CD4-positive, alpha-beta T cell treated with Interferon gamma for 1 hour (primary cell): ENCODE results near the gene DEFB112.

ENCODE experiments used
- DNase-seq: peaks from one replicate; pipeline ENCODE4 v3.0.0-alpha.2; 2020

Gene DEFB112

DNA sequence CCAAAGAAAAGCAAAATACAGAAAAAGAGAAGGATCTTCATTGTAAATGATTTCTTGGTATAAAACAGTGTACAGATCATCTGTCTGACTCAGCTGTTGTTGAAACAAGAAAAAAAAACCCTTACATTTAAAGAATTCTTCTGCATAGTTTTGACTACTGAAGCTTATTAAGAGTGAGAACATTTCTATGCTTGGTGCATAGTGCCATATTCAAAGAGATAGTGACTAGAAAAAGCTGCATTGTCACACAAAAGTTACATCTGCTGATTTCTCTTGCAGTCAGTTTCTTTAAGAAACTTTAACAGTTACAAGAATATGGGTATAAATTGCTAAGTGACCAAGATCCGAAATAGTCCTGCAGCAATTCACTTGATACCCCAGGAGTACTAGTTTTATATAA, at the start of gene DEFB112:
Gene DEFB112, minus strand, starts transcription at position 101 of the 400 bp plus-strand sequence. Its CDS starts 60 bp downstream, at position 41.
- DNase-seq: no peak

- no peak for DNase-seq
These were observed 48.9 kb upstream of the DEFB112 start for GRCh38 chr6:50098641-50098993.

DNA sequence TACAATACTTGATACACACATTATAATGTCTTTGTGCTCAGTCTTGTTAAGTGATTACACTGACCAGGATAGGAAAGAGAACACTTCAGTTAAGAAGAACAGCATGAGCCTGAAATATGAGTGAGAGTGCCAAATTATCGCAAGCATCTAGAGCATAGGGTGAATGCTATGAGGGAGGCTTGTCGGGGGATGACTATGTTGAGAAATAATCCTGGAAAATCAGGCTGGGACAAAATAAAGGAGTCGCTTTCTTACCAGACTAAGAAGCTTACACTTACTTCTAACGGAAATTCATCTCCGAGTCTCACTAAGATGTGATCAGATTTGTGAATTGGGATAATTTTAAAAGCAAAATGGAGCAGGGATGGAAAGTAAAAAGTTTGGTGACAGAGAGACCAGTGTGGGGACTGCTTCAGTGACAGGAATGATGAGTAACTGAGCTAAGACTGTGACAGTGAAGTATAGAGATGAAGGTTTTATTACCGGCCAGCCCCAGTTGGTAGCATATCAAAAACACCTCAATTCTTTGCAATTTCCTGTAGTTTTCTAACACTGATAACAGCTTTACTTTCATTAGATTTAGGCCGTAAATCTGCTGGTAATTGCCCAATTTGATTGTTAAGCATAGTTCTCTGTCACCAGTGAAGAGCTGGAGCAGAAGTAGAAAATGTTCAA, 48.4 kb upstream of the DEFB112 start:
- DNase-seq: no peak

DNA sequence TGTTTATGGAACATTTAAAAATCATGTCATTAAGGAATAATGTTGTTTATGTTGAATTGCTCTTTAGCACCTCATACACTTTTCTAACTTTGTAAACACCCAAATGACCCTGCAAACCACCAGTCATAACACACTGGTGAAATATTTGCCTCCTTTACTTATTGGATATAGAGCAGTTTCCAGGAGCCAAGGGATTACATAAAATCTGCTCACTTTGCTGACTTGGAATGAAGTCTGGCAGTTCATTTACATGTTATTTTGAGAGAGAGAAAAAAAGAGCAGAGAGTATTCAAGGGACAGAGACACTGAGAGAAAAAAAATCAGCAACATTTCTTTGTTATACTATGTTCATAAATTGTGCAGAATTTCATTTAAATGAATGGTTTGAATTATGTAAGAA, 46.6 kb upstream of the DEFB112 start:
- DNase-seq: no peak

- DNase-seq: no peak
These were observed 44.2 kb upstream of the DEFB112 start for GRCh38 chr6:50093938-50094272.

DNA sequence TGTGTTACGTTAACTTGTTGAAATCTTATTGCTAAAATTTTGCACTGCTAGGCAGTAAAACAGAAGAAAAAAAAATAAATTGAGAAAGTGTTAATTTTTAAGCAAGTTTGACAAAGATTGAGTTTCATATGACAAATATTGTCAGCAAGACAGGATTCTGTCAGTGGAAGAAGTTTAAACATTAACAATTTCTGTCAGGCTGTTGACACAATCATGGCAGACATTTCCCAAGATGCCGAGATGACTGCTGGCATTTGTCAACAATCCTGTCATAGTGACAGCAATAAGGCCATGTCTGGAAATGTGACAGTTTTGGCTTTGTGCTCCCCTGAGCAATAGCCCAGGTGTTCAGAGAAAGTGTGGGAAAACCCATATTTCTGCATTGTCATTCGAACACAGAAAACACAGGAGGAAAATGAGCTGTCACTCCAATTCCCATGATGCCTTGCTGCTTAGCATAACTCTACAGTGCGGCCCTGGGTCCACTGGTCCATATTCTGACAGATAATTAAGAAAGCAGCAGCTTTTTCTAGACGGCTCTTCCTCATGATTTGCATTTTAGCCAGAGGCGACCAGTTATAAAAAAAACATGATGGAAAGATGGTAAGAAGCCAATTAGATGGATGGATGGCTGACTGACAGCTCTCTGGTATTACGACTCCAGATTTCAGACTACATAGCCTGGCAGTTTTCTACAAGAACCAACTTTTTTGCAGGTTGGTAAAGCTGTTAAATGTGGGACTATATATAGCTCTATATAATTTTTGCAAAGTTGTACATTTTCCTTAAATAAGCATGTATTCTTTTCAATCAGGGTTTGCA, 43.6 kb upstream of the DEFB112 start:
- no peak for DNase-seq

DNA sequence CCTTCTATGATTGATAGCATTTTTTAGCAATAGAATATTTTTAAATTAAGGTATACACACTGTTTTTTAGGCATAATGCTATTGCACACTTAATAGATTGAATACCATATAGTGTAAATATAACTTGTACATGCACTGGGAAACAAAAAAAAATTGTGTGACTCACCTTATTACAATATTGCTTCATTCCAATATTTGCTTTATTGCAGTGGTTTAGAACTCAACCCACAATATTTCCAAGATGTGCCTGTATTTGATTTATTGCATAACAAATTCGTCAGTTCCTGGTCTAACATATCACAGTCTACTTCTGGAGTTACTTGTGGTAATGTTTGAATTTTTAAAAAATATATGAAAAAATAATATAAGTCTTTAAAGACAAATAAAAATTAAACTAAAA, 41.9 kb upstream of the DEFB112 start:
- DNase-seq: no peak

DNA sequence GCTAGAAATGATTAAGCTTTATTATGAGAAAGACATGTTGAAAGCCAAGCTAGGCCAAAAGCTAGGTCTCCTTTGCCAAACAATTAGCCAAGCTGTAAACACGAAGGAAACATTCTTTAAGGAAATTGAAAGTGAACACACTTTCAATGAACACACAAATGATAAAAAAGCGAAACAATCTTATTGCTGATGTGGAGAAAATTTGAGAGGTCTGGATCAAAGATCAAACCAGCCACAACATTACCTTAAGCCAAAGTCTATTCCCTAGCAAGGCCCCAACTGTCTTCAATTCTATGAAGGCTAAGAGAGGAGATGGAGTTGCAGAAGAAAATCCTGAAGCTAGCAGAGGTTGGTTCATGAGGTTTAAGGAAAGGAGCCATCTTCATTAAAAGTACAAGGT, 40.2 kb upstream of the DEFB112 start:
- DNase-seq: no peak

DNA sequence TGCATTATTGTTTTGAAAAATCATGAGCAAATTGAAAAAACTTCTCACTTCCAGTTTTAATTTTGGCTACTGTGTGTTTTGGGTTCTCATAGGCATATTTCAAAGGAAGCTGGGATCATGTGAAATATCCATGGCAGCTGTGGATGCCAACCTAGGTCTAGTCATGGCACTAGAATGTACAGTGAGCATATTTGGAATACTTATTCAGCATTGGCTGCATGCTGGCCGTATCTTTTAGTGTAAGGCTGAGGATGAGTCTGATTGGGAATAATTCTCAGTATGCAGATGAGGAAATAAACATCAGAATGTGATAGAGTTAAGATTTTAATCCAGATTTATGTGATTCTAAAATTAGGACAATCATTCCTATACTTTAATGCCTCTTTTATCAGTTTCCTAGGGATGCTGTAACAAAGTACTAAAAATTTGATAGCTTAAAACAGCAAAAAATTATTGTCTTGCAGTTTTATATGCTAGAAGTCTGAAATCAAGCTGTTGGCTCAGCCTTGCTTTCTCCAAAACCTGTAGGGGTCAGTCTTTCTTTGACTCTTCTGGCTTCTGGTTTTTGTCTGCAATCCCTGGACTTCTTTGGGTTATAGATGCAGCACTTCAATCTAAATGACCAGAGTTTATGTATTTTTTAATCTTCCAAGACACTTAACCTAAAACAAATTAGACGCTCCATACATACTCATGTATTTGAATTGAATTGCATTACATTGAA, 37.7 kb upstream of the DEFB112 start:
- no peak for DNase-seq

DNA sequence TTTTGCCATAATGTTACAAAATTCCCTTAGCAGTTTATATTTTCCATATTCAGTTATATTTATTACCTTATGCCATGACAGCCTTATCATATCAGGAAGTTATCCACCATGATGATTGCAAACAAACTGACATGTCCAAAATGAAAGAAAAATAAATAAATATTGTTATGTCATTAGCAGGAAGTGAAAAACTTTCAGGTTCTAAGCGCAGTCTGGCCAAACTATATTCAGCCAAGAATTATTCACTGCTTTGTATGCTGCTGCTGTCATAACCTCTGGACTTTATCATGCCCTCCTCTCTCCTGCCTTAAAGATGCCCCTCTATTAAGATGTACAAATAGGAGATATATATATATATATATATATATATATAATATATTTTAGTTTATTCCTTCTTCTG, 27.7 kb upstream of the DEFB112 start:
- no peak for DNase-seq

GRCh38 chr6:50076431-50076830, 26.7 kb upstream of the DEFB112 start:
- no peak for DNase-seq

DNA sequence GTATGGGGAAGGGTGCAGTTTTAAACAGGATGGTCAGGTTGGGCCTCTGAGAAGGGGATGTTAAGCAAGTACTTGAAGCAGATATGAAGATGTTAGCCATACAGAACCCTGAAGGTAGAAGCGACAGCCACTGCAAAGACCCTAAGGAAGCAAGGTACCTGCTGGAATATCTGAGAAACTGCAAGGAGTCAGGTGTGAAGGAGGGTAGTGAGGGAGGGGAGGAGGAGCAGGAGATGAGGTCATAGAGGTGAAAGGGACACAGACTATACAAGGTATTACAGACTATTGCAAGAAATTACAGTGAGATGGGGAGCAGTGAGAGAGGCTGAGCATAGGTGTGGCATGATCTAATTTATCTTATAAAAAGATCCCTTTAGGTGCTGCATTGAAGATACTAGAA, 22.2 kb upstream of the DEFB112 start:
- no peak for DNase-seq

DNA sequence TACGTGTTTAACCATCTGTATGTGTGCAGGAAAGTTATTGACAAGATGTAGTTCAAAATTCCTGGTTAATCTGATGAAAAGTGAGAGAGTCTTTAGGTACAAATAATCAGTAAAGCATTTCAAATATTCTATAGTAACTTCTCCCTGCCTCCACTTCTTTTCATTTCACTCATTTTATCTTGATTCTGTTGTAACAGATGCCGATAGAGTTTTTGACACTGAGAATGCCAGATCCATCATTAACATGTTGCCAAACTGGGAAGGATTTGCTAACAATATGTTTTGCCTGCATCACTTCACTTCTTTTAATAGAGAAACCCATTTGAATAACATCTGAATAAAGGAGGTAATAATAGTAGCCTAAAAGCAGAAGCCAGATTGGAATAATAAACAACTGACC, 20.4 kb upstream of the DEFB112 start:
- no peak for DNase-seq

DNA sequence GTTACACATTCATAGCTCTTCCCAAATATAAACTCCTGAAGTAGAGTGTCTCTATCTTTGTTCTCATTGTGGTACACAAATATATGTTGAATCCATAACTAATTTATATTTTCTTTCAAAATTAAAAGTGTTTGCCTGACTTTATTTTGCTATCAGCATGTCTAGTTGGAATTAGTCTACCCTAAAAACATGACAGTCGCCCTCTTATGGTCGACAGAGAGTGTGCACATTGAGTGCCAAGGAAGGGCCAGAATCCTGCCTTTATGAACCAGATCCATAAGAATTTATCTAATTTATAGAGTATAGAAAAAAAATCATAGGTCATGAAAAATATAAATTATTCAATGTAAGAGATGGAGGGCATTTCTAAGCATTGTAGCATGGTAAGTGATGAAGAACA, 12.3 kb upstream of the DEFB112 start:
- DNase-seq: no peak

DNA sequence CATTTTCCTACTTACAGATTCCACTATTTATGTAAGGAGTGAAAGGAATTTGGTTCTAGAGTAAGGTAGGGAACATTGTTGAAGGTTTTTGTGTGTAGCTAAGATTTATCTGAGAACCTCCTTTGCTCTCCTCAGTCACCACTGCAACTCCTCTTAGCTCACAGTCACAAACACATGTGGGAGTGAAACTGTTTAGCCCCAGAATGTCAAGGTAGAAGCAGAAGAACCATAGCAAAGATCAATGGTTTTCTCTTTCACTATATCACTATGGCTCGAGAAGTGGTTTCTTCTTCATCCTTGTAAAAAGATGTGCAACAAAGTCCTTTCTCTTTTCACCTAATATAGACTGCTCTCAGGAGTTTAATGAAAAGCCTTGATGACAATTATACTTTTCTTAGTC, 6.5 kb upstream of the DEFB112 start:
- no peak for DNase-seq

GRCh38 chr6:50047026-50047425, 2.7 kb downstream of the DEFB112 start:
- DNase-seq: no peak

DNA sequence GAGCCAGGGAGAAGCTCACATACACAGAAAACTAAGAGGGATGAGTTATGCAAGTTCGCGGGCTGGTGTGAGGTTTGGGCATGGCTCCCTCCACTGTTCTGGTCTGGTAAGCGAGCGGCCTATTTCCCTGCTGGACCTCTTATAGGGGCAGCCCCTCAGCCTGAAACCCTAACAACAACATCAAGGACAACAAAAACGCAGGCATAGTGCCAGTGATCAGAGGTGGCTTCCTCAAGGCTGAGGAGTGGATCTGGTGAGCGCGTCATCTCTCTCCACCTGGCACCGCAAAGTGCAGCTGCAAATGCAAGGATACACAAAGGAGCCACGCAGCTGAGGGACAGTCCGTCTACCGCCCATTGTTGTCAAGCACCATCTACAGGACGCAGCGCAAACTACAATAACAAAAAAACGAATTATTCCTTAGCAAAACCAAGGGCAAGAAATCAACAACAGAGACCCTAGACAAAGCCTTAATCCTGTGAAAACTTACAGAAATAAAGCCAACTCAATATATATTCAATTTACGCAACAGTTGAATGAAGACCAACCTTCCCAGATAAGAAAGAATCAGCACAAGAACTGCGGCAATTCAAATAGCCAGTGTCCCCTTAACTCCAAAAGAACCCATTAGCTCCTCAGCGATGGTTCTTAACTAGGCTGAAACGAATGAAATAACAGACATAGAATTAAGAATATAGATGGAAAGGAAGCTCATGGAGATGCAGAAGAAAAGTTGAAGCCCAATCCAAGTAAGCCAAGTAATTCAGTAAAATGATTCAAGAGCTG, 18.8 kb downstream of the DEFB112 start:
- DNase-seq: no peak

DNA sequence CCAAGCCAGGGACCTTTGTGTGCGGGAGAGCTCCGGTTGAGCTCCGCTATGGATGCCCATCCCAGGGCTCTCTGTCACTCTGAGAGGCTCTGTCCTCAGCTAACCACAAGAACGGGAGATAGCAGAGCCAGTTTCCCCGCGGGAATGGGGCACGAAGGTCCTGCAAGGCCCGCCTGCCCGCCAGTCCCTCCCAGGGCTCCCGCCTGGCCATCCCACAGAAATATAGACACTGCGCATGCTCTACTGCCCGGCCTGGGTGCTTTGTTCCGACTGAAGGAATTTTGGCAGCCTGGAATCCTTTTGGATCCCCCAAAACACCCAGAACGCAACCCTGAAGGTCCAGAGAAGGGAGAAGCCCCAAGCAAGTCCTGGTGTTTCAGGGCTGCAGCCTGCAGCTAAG, 19.4 kb downstream of the DEFB112 start:
- DNase-seq: no peak

- no peak for DNase-seq
These were observed 24.5 kb downstream of the DEFB112 start for GRCh38 chr6:50025258-50025657.

GRCh38 chr6:50021894-50022293, 27.8 kb downstream of the DEFB112 start, which contains the start of gene DEFB110:
Gene DEFB110 (minus strand): TSS chr6:50021994. CDS start chr6:50021935, 59 bp downstream.
- DNase-seq: no peak

GRCh38 chr6:50007819-50008218, 41.9 kb downstream of the DEFB112 start:
- DNase-seq: no peak

- no peak for DNase-seq
These were observed 46.6 kb downstream of the DEFB112 start for GRCh38 chr6:50003139-50003538.

- no peak for DNase-seq
These were observed 54.5 kb downstream of the DEFB112 start for GRCh38 chr6:49995278-49995677.
